K562 (cell line): ENCODE results near the gene IGIP. TPM values are rescaled to one million over a fixed set of nuclear protein-coding genes. Genes with fewer than 3 reads are reported as not detected.

Experiments
- ATAC-seq: fragments of 200-7000 bp; cut with Tn5 transposase; 3 replicates; pipeline ENCODE4 v1.9.1; 2020; ENCODE audit warnings: moderate library complexity
- BruUV-seq: library from RNA; stranded (reverse); fragments of 400-500 nt; replicated peaks from 2 replicates; lab custom pipeline; 2021; lab: Mats Ljungman, UMichigan
- CTCF ChIA-PET: fragments of 300-600 bp; formaldehyde crosslinking; extraction: SDS; loops from one replicate; lab custom pipeline; 2021; ENCODE audit warnings: low intra/inter-chr PET ratio; lab: Yijun Ruan, JAX
- POLR2A ChIA-PET: fragments of 300-600, 350-650 bp; sonication (Branson Sonifier 250); formaldehyde crosslinking; extraction: SDS; loops from one replicate; lab custom pipeline; 2021; ENCODE audit warnings: antibody characterized with exemption, inconsistent platforms; lab: Yijun Ruan, JAX
- DNase-seq, 4 experiments: peaks; one replicate each; pipeline versions ENCODE4 v3.0.0 to v3.0.0-alpha.2; 2011 to 2018; ENCODE audit warnings: low spot score in 3 of 4, mixed read lengths in 3 of 4; ENCODE audit errors: extremely low read depth in 1 of 4
- FAIRE-seq: peaks from 2 replicates; lab custom pipeline; 2011; peaks lifted over from hg19 to GRCh38; lab: Jason Lieb, UNC
- H2AFZ ChIP-seq: 2 replicates; pipeline ENCODE4 v1.6.0; 2011; ENCODE audit warnings: low read depth, low read length, control low read depth, inconsistent platforms
- H3K27ac ChIP-seq: fragments of 200-600 bp; 3 replicates; pipeline ENCODE4 v1.8.0; 2011; ENCODE audit warnings: low read depth, mild to moderate bottlenecking, control low read depth, inconsistent platforms, low read length, moderate library complexity, mixed read lengths; ENCODE audit errors: extremely low read depth
- H3K27me3 ChIP-seq, 2 experiments: fragments of 300-600 bp in 1 of 2; 2 replicates in 1 of 2; 3 replicates in 1 of 2; pipeline versions ENCODE4 v1.6.0 to v1.8.0; 2011; ENCODE audit warnings: inconsistent platforms in 2 of 2, low read length in 2 of 2, mild to moderate bottlenecking in 1 of 2, mixed read lengths in 1 of 2, moderate library complexity in 1 of 2; ENCODE audit not compliant: control insufficient read depth in 2 of 2, insufficient read depth in 2 of 2
- H3K36me3 ChIP-seq: fragments of 300-600 bp; 3 replicates; pipeline ENCODE4 v1.8.0; 2011; ENCODE audit warnings: mild to moderate bottlenecking, low read length, inconsistent platforms; ENCODE audit not compliant: control insufficient read depth, insufficient read depth
- H3K4me1 ChIP-seq, 2 experiments: fragments of 200-600 bp in 1 of 2; replicated peaks in 1 of 2; 2 replicates in 1 of 2; 3 replicates in 1 of 2; pipeline versions ENCODE4 v1.5.1 to v1.8.0; 2011; ENCODE audit warnings: inconsistent platforms in 2 of 2, low read length in 2 of 2, mild to moderate bottlenecking in 1 of 2, mixed read lengths in 1 of 2, moderate library complexity in 1 of 2; ENCODE audit not compliant: control insufficient read depth in 2 of 2, insufficient read depth in 2 of 2
- H3K4me2 ChIP-seq: 2 replicates; pipeline ENCODE4 v1.6.1; 2011; ENCODE audit warnings: low read length, control low read depth, inconsistent platforms, mixed read lengths; ENCODE audit not compliant: insufficient read depth
- H3K4me3 ChIP-seq: fragments of 200-600 bp; sonication (generic), shearing (Covaris generic); 2 replicates; pipeline ENCODE4 v1.5.1; 2016; ENCODE audit warnings: control low read depth, inconsistent platforms
- H3K79me2 ChIP-seq: fragments of 200-600 bp; 3 replicates; pipeline ENCODE4 v1.8.0; 2011; ENCODE audit warnings: low read length, inconsistent platforms; ENCODE audit not compliant: control insufficient read depth, insufficient read depth
- H3K9ac ChIP-seq, 2 experiments: 2 replicates each; pipeline versions ENCODE4 v1.6.0 to v1.6.1; 2011; ENCODE audit warnings: low read depth in 2 of 2, low read length in 2 of 2, control low read depth in 1 of 2, inconsistent platforms in 1 of 2, mild to moderate bottlenecking in 1 of 2, mixed read lengths in 1 of 2; ENCODE audit not compliant: insufficient read depth in 1 of 2
- H3K9me1 ChIP-seq: one replicate; pipeline ENCODE4 v1.6.0; 2011; ENCODE audit warnings: inconsistent platforms, mild to moderate bottlenecking, low read length, moderate library complexity; ENCODE audit not compliant: control insufficient read depth, insufficient read depth
- H3K9me3 ChIP-seq: replicated peaks from 2 replicates; pipeline ENCODE4 v1.5.1; 2011; ENCODE audit warnings: low read depth, low read length, inconsistent platforms; ENCODE audit not compliant: control insufficient read depth, insufficient read depth
- H4K20me1 ChIP-seq: replicated peaks from 2 replicates; pipeline ENCODE4 v1.6.1; 2011; ENCODE audit warnings: low read length, inconsistent platforms, mixed read lengths; ENCODE audit not compliant: control insufficient read depth, insufficient read depth
- ARID3B ChIP-seq: fragments of 250-450 bp; sonication (Bioruptor Pico); IDR thresholded peaks from 2 replicates; pipeline ENCODE4 v1.4.0; 2020; ENCODE audit warnings: borderline replicate concordance
- CBX8 ChIP-seq: fragments of 200-600 bp; sonication (generic); IDR thresholded peaks from 2 replicates; pipeline ENCODE4 v1.6.1; 2012; ENCODE audit warnings: borderline replicate concordance, mixed run types, low read depth, mild to moderate bottlenecking, moderate library complexity, mixed read lengths, low read length, control low read depth, inconsistent platforms; ENCODE audit not compliant: poor library complexity, severe bottlenecking; ENCODE audit errors: extremely low read depth
- ETS1 ChIP-seq: conservative IDR thresholded peaks from 2 replicates; pipeline ENCODE4 v1.6.1; 2011; ENCODE audit warnings: low read depth, mild to moderate bottlenecking, low read length; ENCODE audit not compliant: control insufficient read depth
- NEUROD1 ChIP-seq: fragments of 150-350 bp; IDR thresholded peaks from 2 replicates; pipeline ENCODE4 v1.6.1; 2014; ENCODE audit warnings: borderline replicate concordance, low read length, low read depth; ENCODE audit not compliant: partially characterized antibody
- NFIC ChIP-seq: fragments of 450-650 bp; IDR thresholded peaks from 2 replicates; pipeline ENCODE4 v1.6.1; 2017; ENCODE audit warnings: mild to moderate bottlenecking, inconsistent platforms
- NFXL1 ChIP-seq: fragments of 450-650 bp; formaldehyde crosslinking; IDR thresholded peaks from 2 replicates; pipeline ENCODE4 v1.4.0; 2021; ENCODE audit warnings: mild to moderate bottlenecking
- RBM15 ChIP-seq: fragments of 200-400 bp; formaldehyde crosslinking; IDR thresholded peaks from 2 replicates; pipeline ENCODE4 v1.6.1; 2018; ENCODE audit warnings: mild to moderate bottlenecking, low read length, moderate library complexity; ENCODE audit not compliant: insufficient read depth
- SMAD2 ChIP-seq: fragments of 150-350 bp; IDR thresholded peaks from 2 replicates; pipeline ENCODE4 v1.6.1; 2014; ENCODE audit warnings: low read depth, mild to moderate bottlenecking, low read length
- STAT5B ChIP-seq: fragments of 250-450 bp; sonication (Bioruptor Pico); IDR thresholded peaks from 2 replicates; pipeline ENCODE4 v1.8.0; 2021; ENCODE audit warnings: mild to moderate bottlenecking, inconsistent platforms
- ZNF696 ChIP-seq: fragments of 250-450 bp; sonication (Bioruptor Pico); conservative IDR thresholded peaks from 2 replicates; pipeline ENCODE4 v1.4.0; 2020; ENCODE audit warnings: mild to moderate bottlenecking, moderate library complexity
- WGBS: fragments of 100-300 bp; shearing (Covaris generic); methylation state at CpG from one replicate; pipeline ENCODE4 v1.1.6; 2016; ENCODE audit warnings: low coverage, mixed read lengths; ENCODE audit not compliant: insufficient coverage; ENCODE audit errors: missing lambda C conversion rate; 5-methylcytosine and 5-hydroxymethylcytosine counted together
- in situ Hi-C: fragments of 300-500 bp; cut with MboI; formaldehyde crosslinking; loops from 4 replicates; pipeline ENCODE4 v1.15.0; 2018; ENCODE audit warnings: inconsistent platforms, mixed read lengths
- intact Hi-C: fragments of 100-400 bp; cut with micrococcal nuclease; formaldehyde crosslinking; loops from 2 replicates; pipeline ENCODE4 v1.14.2; 2022
- polyA plus RNA-seq, 8 experiments: library from polyadenylated mRNA; depleted of rRNA in 4 of 8; stranded (reverse) in 5 of 8; unstranded in 3 of 8; fragments of >200 nt; fragmentation: Nextera tagmentation in 2 of 8; fragmentation: Illumina TruSeq in 1 of 8; extraction: Ambion mirVana in 2 of 8; extraction: Trizol in 1 of 8; gene quantifications; 2 replicates each; pipeline versions ENCODE4 v1.2.1 to v1.2.3, GENCODE V29; 2011 to 2014; ENCODE audit warnings: inconsistent platforms in 1 of 8, missing spikeins in 1 of 8
- total RNA-seq, 7 experiments: library from RNA; depleted of rRNA in 6 of 7; stranded (reverse); fragments of >200 nt in 6 of 7; fragmentation: Illumina TruSeq in 2 of 7; extraction: Trizol in 2 of 7; gene quantifications; 2 replicates each; pipeline versions ENCODE4 v1.2.1 to v1.2.3, GENCODE V29; 2011 to 2021; ENCODE audit warnings: low replicate concordance in 1 of 7

IGIP gene
- total and polyA plus RNA-seq, 9 of the 15 experiments (the other 6 are each of a cell fraction or from before 2014, with no cell fraction given): 0.52 to 1.6 (median 1.2) TPM

DNA sequence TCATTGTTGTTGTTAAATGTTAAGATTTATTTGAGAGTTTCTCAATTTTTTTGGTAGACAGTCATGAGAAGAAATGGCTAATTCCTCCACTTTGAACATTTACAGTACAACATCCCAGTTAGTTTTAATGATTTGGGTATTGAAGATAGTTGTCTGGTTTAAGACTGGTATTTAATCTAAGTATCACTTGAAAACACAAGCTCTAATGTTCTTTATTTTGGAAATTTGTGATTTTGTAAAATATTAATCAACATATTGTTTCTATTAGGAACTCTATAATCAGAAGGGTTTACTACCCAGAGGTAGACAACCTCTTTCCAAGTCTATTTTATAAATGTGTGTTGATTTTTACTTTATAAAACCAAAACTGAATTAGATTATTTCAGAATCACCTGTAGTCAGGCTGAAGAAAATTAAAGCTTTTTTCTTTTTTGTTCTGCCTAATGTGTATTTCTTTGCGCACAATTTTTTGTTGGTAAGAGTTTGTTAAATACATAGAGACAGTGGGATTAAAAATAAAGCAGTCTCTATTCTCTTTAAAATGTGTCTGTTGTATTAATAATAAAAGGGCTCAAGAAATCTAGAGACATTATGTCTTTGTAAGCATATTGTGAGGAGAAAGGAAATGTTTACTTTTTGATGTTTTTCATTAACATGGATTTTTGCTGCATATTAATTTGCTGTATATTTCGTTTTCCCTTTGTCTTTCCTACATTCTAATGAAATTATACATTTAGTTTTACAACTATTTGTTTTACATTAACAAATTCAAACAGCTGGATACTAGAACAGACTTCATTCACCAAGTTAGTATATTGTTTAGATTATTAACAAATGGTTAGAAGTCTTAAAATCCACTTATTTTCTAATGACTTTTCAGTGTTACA is 15.7 kb upstream of the IGIP start (continued):
- TF ChIP-seq CBX8: peak; percentile 81
- TF ChIP-seq ARID3B (CRISPR knock-in tag): no peak
- TF ChIP-seq SMAD2: no peak
- TF ChIP-seq NEUROD1: no peak

- ATAC-seq: no peak
- in situ Hi-C loops (no loop called here), intact Hi-C loops (loop anchor here (10.0 kb wide), 2 partner anchors 604 to 1504 kb away; partner anchors contain the start of gene DIAPH1)
- H2AFZ ChIP-seq: no peak overlapping the region; the same call in 1 of the 2 replicates
- 5% methylated on average over 1 of the region's 1 CpG for WGBS
- CTCF ChIA-PET: no interaction called here
- no peak for FAIRE-seq
- no peaks in the 10 kb centered on the region for H3K9me1 ChIP-seq
- POLR2A ChIA-PET: interaction anchor here (2.2 kb wide), 1 partner anchor 21 kb away, joined by 5 read pairs; no protein-coding TSS in a partner anchor
- BruUV-seq: no TSS peak
- DNase-seq: no peak
- H3K27me3 ChIP-seq: no peaks in the 10 kb centered on the region
- H3K4me2 ChIP-seq: peak overlapping the region; percentile 77; the same call in 1 of the 2 replicates
- H4K20me1 ChIP-seq: peaks cover 6% of the 10 kb centered on the region; the same call in 1 of the 2 replicates
- H3K9me3 ChIP-seq: no peaks in the 10 kb centered on the region
- peaks cover 72% of the 10 kb centered on the region for H3K79me2 ChIP-seq
- peak overlapping the region; percentile 39; the same call in 2 of the 3 replicates for H3K27ac ChIP-seq
- H3K4me3 ChIP-seq: no peak overlapping the region
- no peaks in the 10 kb centered on the region; the same call in 2 of the 3 replicates for H3K36me3 ChIP-seq
- peak overlapping the region in 1 of 2 experiments; percentile 64; a peak in 2 of 4 replicates for H3K9ac ChIP-seq
- peaks cover 31 to 32% of the 10 kb centered on the region in 2 experiments for H3K4me1 ChIP-seq
- TF ChIP-seq NFIC (no peak), ZNF696 (CRISPR knock-in tag) (no peak), RBM15 (no peak), STAT5B (CRISPR knock-in tag) (no peak), NFXL1 (CRISPR knock-in tag) (no peak), ETS1 (no peak)
Observed at GRCh38 chr5:140110646-140110957, 15.1 kb upstream of the IGIP start.
